GM23338 (cell line): Measurements from ENCODE around the gene DHRS3. TPM values are rescaled to one million over a fixed set of nuclear protein-coding genes. Genes with fewer than 3 reads are reported as not detected.

Experiments used
- ATAC-seq: fragments of 200-7000 bp; cut with Tn5 transposase; 3 replicates; pipeline ENCODE4 v1.9.1; 2020
- DNase-seq: peaks from one replicate; pipeline ENCODE4 v3.0.0-alpha.2; 2015; ENCODE audit warnings: low spot score
- H2AFZ ChIP-seq: fragments of 200-600 bp; sonication (generic); 2 replicates; pipeline ENCODE4 v1.8.0; 2016; ENCODE audit warnings: antibody characterized with exemption, mild to moderate bottlenecking, moderate library complexity
- H3F3A ChIP-seq: fragments of 200-600 bp; sonication (generic); replicated peaks from 2 replicates; pipeline ENCODE4 v1.8.0; 2017; ENCODE audit warnings: antibody characterized with exemption, mixed run types, low read depth
- H3K27ac ChIP-seq: fragments of 200-600 bp; sonication (generic); 2 replicates; pipeline ENCODE4 v1.6.1; 2016; ENCODE audit warnings: low read depth
- H3K27me3 ChIP-seq: fragments of 200-600 bp; sonication (generic); 2 replicates; pipeline ENCODE4 v1.8.0; 2016; ENCODE audit warnings: mild to moderate bottlenecking, mixed run types, moderate library complexity; ENCODE audit not compliant: insufficient read depth
- H3K36me3 ChIP-seq: fragments of 200-600 bp; sonication (generic); 2 replicates; pipeline ENCODE4 v1.8.0; 2016; ENCODE audit warnings: mild to moderate bottlenecking; ENCODE audit not compliant: insufficient read depth
- H3K4me1 ChIP-seq: fragments of 200-600 bp; sonication (generic); 2 replicates; pipeline ENCODE4 v1.8.0; 2016; ENCODE audit warnings: mild to moderate bottlenecking, moderate library complexity; ENCODE audit not compliant: insufficient read depth
- H3K4me2 ChIP-seq: fragments of 200-600 bp; sonication (generic); 2 replicates; pipeline ENCODE4 v1.7.1; 2017; ENCODE audit warnings: mixed run types
- H3K4me3 ChIP-seq: fragments of 200-600 bp; sonication (generic); 2 replicates; pipeline ENCODE4 v1.6.1; 2016; ENCODE audit warnings: mixed run types
- H3K79me2 ChIP-seq: fragments of 200-600 bp; sonication (generic); replicated peaks from 2 replicates; pipeline ENCODE4 v1.8.0; 2017; ENCODE audit warnings: mild to moderate bottlenecking; ENCODE audit not compliant: insufficient read depth
- H3K9me2 ChIP-seq: fragments of 200-600 bp; sonication (generic); 2 replicates; pipeline ENCODE4 v1.8.0; 2017; ENCODE audit not compliant: insufficient read depth
- H4K20me1 ChIP-seq: fragments of 200-600 bp; sonication (generic); replicated peaks from 2 replicates; pipeline ENCODE4 v1.8.0; 2017; ENCODE audit warnings: mild to moderate bottlenecking; ENCODE audit not compliant: insufficient read depth
- H3K27ac Mint-ChIP-seq: 2 replicates; pipeline ENCODE4 v1.8.0; 2020; ENCODE audit warnings: inconsistent platforms, mild to moderate bottlenecking, moderate library complexity, mixed read lengths
- H3K27me3 Mint-ChIP-seq: 3 replicates; pipeline ENCODE4 v1.8.0; 2022; ENCODE audit warnings: low read depth, mild to moderate bottlenecking, moderate library complexity, mixed read lengths, inconsistent platforms; ENCODE audit not compliant: insufficient read depth, poor library complexity
- H3K36me3 Mint-ChIP-seq: 3 replicates; pipeline ENCODE4 v1.8.0; 2021; ENCODE audit warnings: low read depth, mild to moderate bottlenecking, inconsistent platforms, moderate library complexity, mixed read lengths
- H3K4me1 Mint-ChIP-seq: 3 replicates; pipeline ENCODE4 v1.8.0; 2020; ENCODE audit warnings: mild to moderate bottlenecking, inconsistent platforms, mixed read lengths
- H3K4me3 Mint-ChIP-seq: 3 replicates; pipeline ENCODE4 v1.8.0; 2021; ENCODE audit warnings: moderate library complexity, mild to moderate bottlenecking, inconsistent platforms, mixed read lengths
- H3K9me3 Mint-ChIP-seq: 3 replicates; pipeline ENCODE4 v1.8.0; 2020; ENCODE audit warnings: moderate library complexity, mild to moderate bottlenecking, inconsistent platforms, mixed read lengths
- CREB1 ChIP-seq: fragments of 250-450 bp; sonication (Bioruptor Pico); IDR thresholded peaks from 2 replicates; pipeline ENCODE4 v1.5.0; 2020; ENCODE audit warnings: low read depth, mild to moderate bottlenecking, moderate library complexity
- CTCF ChIP-seq, 2 experiments: fragments of 200-600 bp in 1 of 2; sonication (generic) in 1 of 2; conservative IDR thresholded peaks; 2 replicates each; pipeline versions ENCODE4 v1.5.1 to v1.6.1; 2016 to 2017; ENCODE audit warnings: antibody characterized with exemption in 2 of 2, low read depth in 2 of 2, mild to moderate bottlenecking in 2 of 2, moderate library complexity in 1 of 2
- ETS1 ChIP-seq: IDR thresholded peaks from 2 replicates; pipeline ENCODE4 v1.6.1; 2016; ENCODE audit warnings: antibody characterized with exemption
- EZH2 ChIP-seq: fragments of 200-600 bp; sonication (generic); IDR thresholded peaks from one replicate; pipeline ENCODE4 v1.8.0; 2017; ENCODE audit warnings: antibody characterized with exemption, mild to moderate bottlenecking, low read depth; ENCODE audit not compliant: unreplicated experiment
- EZH2phosphoT487 ChIP-seq: fragments of 200-600 bp; sonication (generic); IDR thresholded peaks from one replicate; pipeline ENCODE4 v1.8.1; 2018; ENCODE audit warnings: antibody characterized with exemption; ENCODE audit not compliant: unreplicated experiment
- JUNB ChIP-seq: IDR thresholded peaks from one replicate; pipeline ENCODE4 v1.6.1; 2016; ENCODE audit warnings: antibody characterized with exemption; ENCODE audit not compliant: unreplicated experiment
- NANOG ChIP-seq: IDR thresholded peaks from 2 replicates; pipeline ENCODE4 v1.6.1; 2016; ENCODE audit warnings: antibody characterized with exemption, borderline replicate concordance
- POLR2AphosphoS5 ChIP-seq: IDR thresholded peaks from 2 replicates; pipeline ENCODE4 v1.6.1; 2016; ENCODE audit warnings: antibody characterized with exemption, low read depth
- ZNF114 ChIP-seq: fragments of 250-450 bp; sonication (Bioruptor Pico); IDR thresholded peaks from 2 replicates; pipeline ENCODE4 v1.5.0; 2020; ENCODE audit warnings: mild to moderate bottlenecking, moderate library complexity
- ZNF462 ChIP-seq: fragments of 250-450 bp; sonication (Bioruptor Pico); IDR thresholded peaks from 2 replicates; pipeline ENCODE4 v1.5.0; 2020; ENCODE audit warnings: mild to moderate bottlenecking, moderate library complexity
- polyA plus RNA-seq: library from polyadenylated mRNA; unstranded; fragments of >200 nt; fragmentation: Nextera tagmentation; extraction: Ambion mirVana; gene quantifications from 2 replicates; pipeline ENCODE4 v1.2.1, GENCODE V29; 2016
- total RNA-seq: library from RNA; depleted of rRNA; stranded (reverse); fragments of >200 nt; shearing (Covaris generic); gene quantifications from 2 replicates; pipeline ENCODE4 v1.2.3, GENCODE V29; 2014

The DHRS3 gene
- total and polyA plus RNA-seq, 2 experiments from 2014 or later, result 21.0 to 26.0 TPM

- no peak overlapping the region for H3K4me3 ChIP-seq
- H3K4me2 ChIP-seq, result no peak overlapping the region
- H3K9me3 Mint-ChIP-seq, result no peaks in the 10 kb centered on the region
- H3K36me3 ChIP-seq, result no peaks in the 10 kb centered on the region
- no peak overlapping the region for H3K4me3 Mint-ChIP-seq
- H3K4me1 Mint-ChIP-seq, result peaks cover 20% of the 10 kb centered on the region
- no peaks in the 10 kb centered on the region for H3K27me3 ChIP-seq
- H3K79me2 ChIP-seq, result no peaks in the 10 kb centered on the region
- no peak overlapping the region for H3K27ac ChIP-seq
- H3K4me1 ChIP-seq, result no peaks in the 10 kb centered on the region
- no peak for ATAC-seq
- no peaks in the 10 kb centered on the region for H3F3A ChIP-seq
- DNase-seq, result no peak
- no peaks in the 10 kb centered on the region for H4K20me1 ChIP-seq
- TF ChIP-seq EZH2phosphoT487 (no peak), CTCF (conservative IDR thresholded peaks at IDR 0.05; ENCODE audit: low read depth in 2 of 2) (0 out of 4 replicates have a peak, but pooled peaks of 1 of the 2 experiments have one; percentile 9), JUNB (no peak), ETS1 (no peak)
- no peak overlapping the region for H2AFZ ChIP-seq
- H3K36me3 Mint-ChIP-seq, result no peaks in the 10 kb centered on the region
- peaks cover 18% of the 10 kb centered on the region for H3K27me3 Mint-ChIP-seq
- no peaks in the 10 kb centered on the region for H3K9me2 ChIP-seq
- H3K27ac Mint-ChIP-seq, result no peak overlapping the region
Measured at GRCh38 chr1:12548279-12548972, 69.6 kb downstream of the DHRS3 start.

GRCh38 chr1:12547586-12548225, 70.3 kb downstream of the DHRS3 start:
- H3K4me3 Mint-ChIP-seq, result no peak overlapping the region; the same call in 2 of the 3 replicates
- Histone ChIP-seq H2AFZ (no peak overlapping the region), H3K79me2 (no peaks in the 10 kb centered on the region), H4K20me1 (no peaks in the 10 kb centered on the region), H3F3A (no peaks in the 10 kb centered on the region), H3K9me2 (no peaks in the 10 kb centered on the region), H3K4me3 (no peak overlapping the region), H3K4me1 (no peaks in the 10 kb centered on the region), H3K27ac (no peak overlapping the region), H3K27me3 (no peaks in the 10 kb centered on the region), H3K36me3 (no peaks in the 10 kb centered on the region), H3K4me2 (no peak overlapping the region)
- H3K4me1 Mint-ChIP-seq, result peaks cover 15% of the 10 kb centered on the region
- H3K27me3 Mint-ChIP-seq, result peaks cover 15% of the 10 kb centered on the region
- H3K36me3 Mint-ChIP-seq, result no peaks in the 10 kb centered on the region
- no peaks in the 10 kb centered on the region for H3K9me3 Mint-ChIP-seq
- no peak overlapping the region for H3K27ac Mint-ChIP-seq
- ATAC-seq, result no peak
- DNase-seq, result no peak
- TF ChIP-seq EZH2 (no peak), CREB1 (no peak), ZNF114 (CRISPR knock-in tag) (no peak), NANOG (no peak), ZNF462 (CRISPR knock-in tag) (no peak), POLR2AphosphoS5 (no peak), ETS1 (no peak)
